ENCODE results near the gene RPS16. TPM values are rescaled to one million over a fixed set of nuclear protein-coding genes. Genes with fewer than 3 reads are reported as not detected.

The RPS16 gene
- total and polyA plus RNA-seq, 9 of the 15 experiments (the other 6 are each of a cell fraction or from before 2014, with no cell fraction given), result 82.6 to 3,671 (median 2,204) TPM

DNA sequence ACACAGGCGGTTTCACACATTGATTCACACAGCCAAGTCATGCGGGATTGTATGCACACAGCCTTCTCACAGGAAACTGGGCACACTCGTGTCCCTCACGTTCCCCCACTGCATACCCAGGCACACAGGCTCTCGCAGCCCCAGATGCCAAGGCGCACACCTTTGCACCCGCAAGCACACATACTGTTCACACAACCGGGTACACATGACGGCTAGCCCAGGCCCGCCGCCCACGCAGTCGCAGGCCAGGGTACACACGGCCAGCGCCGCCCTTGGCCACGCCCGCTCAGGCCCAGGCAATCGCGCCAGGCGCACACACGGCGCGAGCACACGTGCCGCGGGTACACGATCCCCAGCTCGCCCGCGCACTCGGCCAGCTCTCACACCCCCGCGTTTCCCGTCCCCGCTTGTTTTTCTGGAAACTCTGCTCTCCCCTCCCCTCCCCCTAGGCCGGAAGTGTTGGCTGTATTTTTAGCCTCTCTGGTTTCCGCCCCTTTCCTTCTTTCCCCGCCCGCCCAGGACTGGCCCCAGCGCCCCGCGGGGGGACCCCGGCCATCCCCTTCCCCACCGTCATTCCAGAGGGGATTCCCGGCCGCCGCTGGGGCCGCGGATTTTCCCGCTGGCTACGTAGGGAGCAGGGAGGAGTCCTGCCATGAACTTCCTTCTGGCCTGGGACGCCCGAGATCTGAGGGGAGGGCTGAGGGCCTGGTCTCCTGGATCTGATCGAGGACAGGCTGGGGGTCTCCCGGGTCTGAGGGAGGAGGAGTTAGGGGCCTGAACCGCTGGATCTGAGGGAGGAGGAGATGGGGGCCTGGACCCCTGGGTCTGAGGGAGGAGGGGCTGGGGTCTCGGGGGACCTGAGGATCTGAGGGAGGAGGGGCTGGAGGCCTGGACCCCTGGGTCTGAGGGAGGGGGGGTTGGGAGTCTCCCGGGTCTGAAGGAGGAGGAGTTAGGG lies 33.1 kb downstream of the RPS16 start (continued):
- TF ChIP-seq GTF2F1 (IDR thresholded peaks at IDR 0.05; ENCODE audit: low read depth, low read length), result no peak
- peak; percentile 10; the same call in 1 of the 2 replicates for TF ChIP-seq POLR2AphosphoS5 (IDR thresholded peaks at IDR 0.05; ENCODE audit: control insufficient read depth, insufficient read depth, low read depth, low read length)
- TF ChIP-seq SREBF2 (CRISPR knock-in tag; IDR thresholded peaks at IDR 0.05), result no peak
- TF ChIP-seq NR3C1 (CRISPR knock-in tag; IDR thresholded peaks at IDR 0.05), result 0 out of 2 replicates have a peak, but pooled peaks have one; percentile 16
- TF ChIP-seq CHD7 (IDR thresholded peaks at IDR 0.05; ENCODE audit: low read depth, low read length), result no peak
- TF ChIP-seq, protein P1, sequence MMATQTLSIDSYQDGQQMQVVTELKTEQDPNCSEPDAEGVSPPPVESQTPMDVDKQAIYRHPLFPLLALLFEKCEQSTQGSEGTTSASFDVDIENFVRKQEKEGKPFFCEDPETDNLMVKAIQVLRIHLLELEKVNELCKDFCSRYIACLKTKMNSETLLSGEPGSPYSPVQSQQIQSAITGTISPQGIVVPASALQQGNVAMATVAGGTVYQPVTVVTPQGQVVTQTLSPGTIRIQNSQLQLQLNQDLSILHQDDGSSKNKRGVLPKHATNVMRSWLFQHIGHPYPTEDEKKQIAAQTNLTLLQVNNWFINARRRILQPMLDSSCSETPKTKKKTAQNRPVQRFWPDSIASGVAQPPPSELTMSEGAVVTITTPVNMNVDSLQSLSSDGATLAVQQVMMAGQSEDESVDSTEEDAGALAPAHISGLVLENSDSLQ (IDR thresholded peaks at IDR 0.05), result no peak
- no peak for TF ChIP-seq ZNF609 (CRISPR knock-in tag; IDR thresholded peaks at IDR 0.05; ENCODE audit: borderline replicate concordance)

Measured in K562 (cell line).